ENCODE results near the gene DACT2.

The DACT2 gene

GRCh38 chr6:168344338-168344737 is 24.8 kb upstream of the DACT2 start:
- Histone ChIP-seq H3K27me3 (ENCODE audit: insufficient read depth, poor library complexity, severe bottlenecking) (peaks cover 2% of the 10 kb centered on the region), H3K4me3 (ENCODE audit: severe bottlenecking) (no peak overlapping the region), H3K36me3 (ENCODE audit: low read depth) (no peaks in the 10 kb centered on the region), H3K27ac (ENCODE audit: poor library complexity, severe bottlenecking) (no peak overlapping the region), H3K9me3 (ENCODE audit: severe bottlenecking) (no peaks in the 10 kb centered on the region), H3K4me1 (ENCODE audit: insufficient read depth, poor library complexity, severe bottlenecking) (no peaks in the 10 kb centered on the region)
- DNase-seq (ENCODE audit: low spot score), result no peak
- no peak for ATAC-seq (ENCODE audit: low read depth)
- TF ChIP-seq CTCF (IDR thresholded peaks at IDR 0.05; ENCODE audit: poor library complexity, severe bottlenecking), result no peak

GRCh38 chr6:168343239-168344150 is 23.9 kb upstream of the DACT2 start:
- Histone ChIP-seq H3K4me3 (ENCODE audit: severe bottlenecking) (no peak overlapping the region), H3K4me1 (ENCODE audit: insufficient read depth, poor library complexity, severe bottlenecking) (no peaks in the 10 kb centered on the region), H3K9me3 (ENCODE audit: severe bottlenecking) (no peaks in the 10 kb centered on the region), H3K36me3 (ENCODE audit: low read depth) (no peaks in the 10 kb centered on the region), H3K27ac (ENCODE audit: poor library complexity, severe bottlenecking) (no peak overlapping the region), H3K27me3 (ENCODE audit: insufficient read depth, poor library complexity, severe bottlenecking) (no peaks in the 10 kb centered on the region)
- no peak for TF ChIP-seq CTCF (IDR thresholded peaks at IDR 0.05; ENCODE audit: poor library complexity, severe bottlenecking)
- no peak for DNase-seq (ENCODE audit: low spot score)
- ATAC-seq (ENCODE audit: low read depth), result no peak

GRCh38 chr6:168342636-168343035 is 23.1 kb upstream of the DACT2 start:
- peak; percentile 58 for ATAC-seq (ENCODE audit: low read depth)
- no peaks in the 10 kb centered on the region for H3K36me3 ChIP-seq (ENCODE audit: low read depth)

GRCh38 chr6:168341280-168341900 is 21.8 kb upstream of the DACT2 start:
- no peaks in the 10 kb centered on the region for H3K4me1 ChIP-seq (ENCODE audit: insufficient read depth, poor library complexity, severe bottlenecking)
- no peak overlapping the region for H3K4me3 ChIP-seq (ENCODE audit: severe bottlenecking)
- H3K9me3 ChIP-seq (ENCODE audit: severe bottlenecking), result no peaks in the 10 kb centered on the region
- H3K27ac ChIP-seq (ENCODE audit: poor library complexity, severe bottlenecking), result no peak overlapping the region
- H3K27me3 ChIP-seq (ENCODE audit: insufficient read depth, poor library complexity, severe bottlenecking), result no peaks in the 10 kb centered on the region
- TF ChIP-seq CTCF (IDR thresholded peaks at IDR 0.05; ENCODE audit: poor library complexity, severe bottlenecking), result no peak
- DNase-seq (ENCODE audit: low spot score) (no peak), ATAC-seq (ENCODE audit: low read depth) (no peak)
- H3K36me3 ChIP-seq (ENCODE audit: low read depth), result no peaks in the 10 kb centered on the region

More at GRCh38 chr6:168342636-168343035, 23.1 kb upstream of the DACT2 start:
- no peak for DNase-seq (ENCODE audit: low spot score)
- no peaks in the 10 kb centered on the region for H3K9me3 ChIP-seq (ENCODE audit: severe bottlenecking)
- H3K4me3 ChIP-seq (ENCODE audit: severe bottlenecking), result no peak overlapping the region
- H3K27me3 ChIP-seq (ENCODE audit: insufficient read depth, poor library complexity, severe bottlenecking), result no peaks in the 10 kb centered on the region
- no peaks in the 10 kb centered on the region for H3K4me1 ChIP-seq (ENCODE audit: insufficient read depth, poor library complexity, severe bottlenecking)
- no peak overlapping the region for H3K27ac ChIP-seq (ENCODE audit: poor library complexity, severe bottlenecking)
- TF ChIP-seq CTCF (IDR thresholded peaks at IDR 0.05; ENCODE audit: poor library complexity, severe bottlenecking), result no peak

All from RWPE2 (cell line).